ENCODE results near the gene GTPBP3.
"Not testable (repeated sequence)": the region's sequence is repeated elsewhere in the genome, so short reads cannot be mapped to it uniquely, and the experiment has no call there.

Gene GTPBP3, protein sequence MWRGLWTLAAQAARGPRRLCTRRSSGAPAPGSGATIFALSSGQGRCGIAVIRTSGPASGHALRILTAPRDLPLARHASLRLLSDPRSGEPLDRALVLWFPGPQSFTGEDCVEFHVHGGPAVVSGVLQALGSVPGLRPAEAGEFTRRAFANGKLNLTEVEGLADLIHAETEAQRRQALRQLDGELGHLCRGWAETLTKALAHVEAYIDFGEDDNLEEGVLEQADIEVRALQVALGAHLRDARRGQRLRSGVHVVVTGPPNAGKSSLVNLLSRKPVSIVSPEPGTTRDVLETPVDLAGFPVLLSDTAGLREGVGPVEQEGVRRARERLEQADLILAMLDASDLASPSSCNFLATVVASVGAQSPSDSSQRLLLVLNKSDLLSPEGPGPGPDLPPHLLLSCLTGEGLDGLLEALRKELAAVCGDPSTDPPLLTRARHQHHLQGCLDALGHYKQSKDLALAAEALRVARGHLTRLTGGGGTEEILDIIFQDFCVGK

GRCh38 chr19:17336872-17337674 lies at the start of gene GTPBP3:
Gene GTPBP3 (plus strand): TSS chr19:17337553. CDS start chr19:17337612, 59 bp downstream.
- DNase-seq, result peak; percentile 97

DNA sequence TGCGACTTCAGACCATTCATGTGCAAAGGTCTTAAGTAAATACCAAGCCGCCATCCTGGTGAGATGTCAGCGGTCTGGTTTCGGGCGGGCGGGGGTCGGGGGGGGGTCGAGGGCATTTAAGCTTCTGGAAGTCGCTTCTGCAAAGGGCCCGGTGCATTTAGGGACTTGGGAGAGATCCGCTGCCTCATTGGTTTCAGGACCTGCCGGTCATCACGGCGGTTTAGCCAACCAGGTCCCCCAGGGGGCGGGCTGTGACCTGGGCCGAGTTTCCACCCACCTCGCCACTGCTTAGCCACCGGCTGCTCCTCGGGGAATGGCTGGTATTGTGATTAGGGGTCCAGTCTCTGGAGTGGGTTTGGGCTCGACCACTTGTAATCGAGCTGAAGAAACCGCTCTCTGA lies 47.9 kb upstream of the GTPBP3 start:
- DNase-seq, result peak; percentile 53

GRCh38 chr19:17292301-17293074 lies 44.9 kb upstream of the GTPBP3 start:
- peak; percentile 82 for DNase-seq

GRCh38 chr19:17293605-17294004 lies 43.7 kb upstream of the GTPBP3 start:
- DNase-seq, result no peak

- peak; percentile 59 for DNase-seq
Measured at GRCh38 chr19:17294051-17294891, 43.1 kb upstream of the GTPBP3 start.

DNA sequence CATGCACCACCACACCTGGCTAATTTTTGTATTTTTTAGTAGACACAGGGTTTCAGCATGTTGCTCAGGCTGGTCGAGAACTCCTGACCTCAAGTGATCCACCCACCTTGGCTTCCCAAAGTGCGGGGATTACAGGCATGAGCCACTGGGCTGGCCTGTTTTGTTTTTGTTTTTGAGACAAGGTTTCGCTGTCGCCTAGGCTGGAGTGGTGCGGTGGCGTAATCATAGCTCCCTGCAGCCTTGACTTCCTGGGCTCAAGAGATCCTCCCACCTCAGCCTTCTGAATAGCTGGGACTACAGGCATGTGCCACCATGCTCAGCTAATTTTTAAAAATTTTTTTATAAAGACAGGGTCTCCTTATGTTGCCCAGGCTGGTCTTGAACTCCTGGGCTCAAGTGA lies 41.8 kb upstream of the GTPBP3 start:
- DNase-seq, result not testable (repeated sequence)

- no peak for DNase-seq
Measured at GRCh38 chr19:17296273-17296672, 41.1 kb upstream of the GTPBP3 start.

- DNase-seq, result no peak
Measured at GRCh38 chr19:17296976-17297375, 40.4 kb upstream of the GTPBP3 start.

GRCh38 chr19:17300992-17301619 lies 36.2 kb upstream of the GTPBP3 start:
- DNase-seq, result no peak

GRCh38 chr19:17302391-17303166 lies 34.8 kb upstream of the GTPBP3 start:
- no peak for DNase-seq

- peak; percentile 94 for DNase-seq
Measured at GRCh38 chr19:17303167-17303939, 34.0 kb upstream of the GTPBP3 start, which contains the start of gene ABHD8. Gene ABHD8 (minus strand): TSS chr19:17303425. CDS start chr19:17301616, 1,809 bp downstream.

GRCh38 chr19:17303940-17304267 lies 33.4 kb upstream of the GTPBP3 start:
- no peak for DNase-seq

DNA sequence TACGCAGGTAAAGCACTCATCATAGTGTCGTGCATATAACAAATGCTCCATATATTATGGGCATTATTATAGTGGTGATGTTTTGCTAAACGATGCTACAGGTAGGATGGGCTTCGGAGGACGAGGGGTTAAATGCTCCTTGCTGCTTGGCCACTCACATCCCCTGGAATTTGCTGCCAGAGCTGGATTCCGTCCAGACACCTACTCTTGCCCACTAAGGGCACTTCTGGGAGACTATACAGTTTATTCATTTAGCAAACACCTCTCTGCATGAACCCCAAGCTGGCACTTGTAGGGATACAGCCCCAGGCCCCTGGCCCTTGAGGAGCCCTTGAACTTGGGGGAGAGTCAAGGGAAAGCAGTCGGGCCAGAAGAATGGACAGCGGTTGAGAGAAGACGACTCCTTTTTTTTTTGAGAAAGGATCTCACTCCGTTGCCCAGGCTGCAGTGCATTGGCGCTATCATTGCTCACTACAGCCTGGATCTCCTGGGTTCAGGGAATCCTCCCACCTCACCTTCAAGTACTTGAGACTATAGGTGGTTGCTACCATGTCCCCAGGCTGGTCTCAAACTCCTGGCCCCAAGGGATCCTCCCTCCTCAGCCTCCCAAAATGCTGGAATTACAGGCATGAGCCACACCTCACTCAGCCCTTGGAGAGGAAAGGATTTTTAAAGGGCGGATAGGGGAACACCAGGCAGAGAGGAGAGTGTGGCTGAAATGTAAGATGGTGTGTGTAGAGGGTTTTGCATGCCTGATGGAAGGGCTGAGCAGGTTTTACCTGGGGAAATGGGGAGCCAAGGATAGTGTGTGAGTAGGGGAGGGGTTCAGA lies 32.8 kb upstream of the GTPBP3 start:
- no peak for DNase-seq

DNA sequence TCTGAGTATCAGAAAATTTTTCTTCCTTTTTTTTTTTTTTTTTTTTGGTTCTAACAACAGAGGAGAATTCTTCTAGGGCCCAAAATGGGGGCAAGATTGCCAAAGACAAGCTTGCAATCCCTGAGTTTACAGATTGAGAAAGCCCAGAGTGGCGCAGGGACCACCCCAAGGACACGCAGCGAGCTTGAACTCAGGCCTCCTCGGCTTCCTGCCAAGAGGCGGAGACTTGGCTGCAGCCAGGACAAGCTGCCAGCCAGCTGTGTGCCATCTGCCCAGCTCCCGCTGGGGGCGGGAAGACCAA lies 32.2 kb upstream of the GTPBP3 start:
- no peak for DNase-seq

DNA sequence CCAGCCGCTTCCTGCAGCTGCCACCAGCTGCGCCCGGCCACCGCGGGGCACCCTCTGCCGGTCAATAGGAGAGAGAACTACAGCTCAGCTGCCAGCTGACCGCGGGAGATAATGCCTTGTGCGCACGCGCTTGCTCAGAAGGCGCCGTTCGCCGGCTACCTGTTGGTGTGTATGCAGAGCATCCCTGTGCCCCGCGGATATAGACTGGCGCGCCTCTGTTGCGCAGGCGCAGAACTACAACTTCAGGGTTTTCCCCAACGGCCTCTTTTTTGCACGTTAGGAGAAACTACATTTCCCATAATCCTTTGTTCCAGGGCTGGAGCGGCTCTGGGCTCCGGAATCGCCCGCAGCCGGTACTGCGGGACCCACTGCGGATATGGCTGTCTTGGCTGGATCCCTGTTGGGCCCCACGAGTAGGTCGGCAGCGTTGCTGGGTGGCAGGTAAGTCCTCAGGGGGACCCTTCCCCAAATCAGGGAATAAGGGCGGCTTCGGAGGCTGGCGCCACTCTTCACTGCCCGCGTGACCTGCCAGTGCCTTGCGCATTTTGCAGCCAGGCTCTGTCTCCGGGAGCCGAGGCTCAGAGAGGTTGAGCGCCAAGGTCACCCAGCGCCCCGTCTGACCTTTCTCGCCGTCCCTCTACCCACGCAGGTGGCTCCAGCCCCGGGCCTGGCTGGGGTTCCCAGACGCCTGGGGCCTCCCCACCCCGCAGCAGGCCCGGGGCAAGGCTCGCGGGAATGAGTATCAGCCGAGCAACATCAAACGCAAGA lies 31.7 kb upstream of the GTPBP3 start, which contains the start of gene MRPL34:
Gene MRPL34 (plus strand): TSS at position 356 of the 768 bp plus-strand sequence. CDS start 21 bp downstream, at position 377.
- peak; percentile 95 for DNase-seq

- DNase-seq, result no peak
Measured at GRCh38 chr19:17306285-17306714, 31.1 kb upstream of the GTPBP3 start.

GRCh38 chr19:17307876-17308377 lies 29.4 kb upstream of the GTPBP3 start:
- DNase-seq, result no peak
